Type B pancreatic cell (in vitro differentiated cells): ENCODE data around the gene ZNF681. TPM values are rescaled to one million over a fixed set of nuclear protein-coding genes. Genes with fewer than 3 reads are reported as not detected.

Experiments
- DNase-seq: peaks from one replicate; pipeline ENCODE4 v3.0.0; 2021; ENCODE audit warnings: mixed read lengths; ENCODE audit not compliant: unreplicated experiment; ENCODE audit errors: extremely low spot score
- H3K27ac Mint-ChIP-seq: 2 replicates; pipeline ENCODE4 v1.8.0; 2021; ENCODE audit warnings: mild to moderate bottlenecking, mixed read lengths
- H3K27me3 Mint-ChIP-seq: 2 replicates; pipeline ENCODE4 v1.8.0; 2021; ENCODE audit warnings: mixed read lengths
- H3K36me3 Mint-ChIP-seq: 2 replicates; pipeline ENCODE4 v1.8.0; 2021; ENCODE audit warnings: mixed read lengths
- H3K4me1 Mint-ChIP-seq: one replicate; pipeline ENCODE4 v1.8.0; 2021; ENCODE audit warnings: mixed read lengths; ENCODE audit not compliant: unreplicated experiment
- H3K4me3 Mint-ChIP-seq: 2 replicates; pipeline ENCODE4 v1.8.0; 2021; ENCODE audit warnings: mild to moderate bottlenecking, mixed read lengths
- H3K9me3 Mint-ChIP-seq: 2 replicates; pipeline ENCODE4 v1.8.0; 2021; ENCODE audit warnings: mixed read lengths
- total RNA-seq: library from RNA; stranded (reverse); gene quantifications from 2 replicates; pipeline ENCODE4 v1.2.1, GENCODE V29; 2021; ENCODE audit warnings: low replicate concordance
- TF ChIP-seq, protein P1 (sequence below): fragments of 200-600 bp; sonication (generic); conservative IDR thresholded peaks from 2 replicates; pipeline ENCODE4 v1.5.0; 2021; ENCODE audit warnings: antibody characterized with exemption, mild to moderate bottlenecking

Gene ZNF681
- total RNA-seq, 1 donor from 2014 or later: 8.5 TPM

DNA sequence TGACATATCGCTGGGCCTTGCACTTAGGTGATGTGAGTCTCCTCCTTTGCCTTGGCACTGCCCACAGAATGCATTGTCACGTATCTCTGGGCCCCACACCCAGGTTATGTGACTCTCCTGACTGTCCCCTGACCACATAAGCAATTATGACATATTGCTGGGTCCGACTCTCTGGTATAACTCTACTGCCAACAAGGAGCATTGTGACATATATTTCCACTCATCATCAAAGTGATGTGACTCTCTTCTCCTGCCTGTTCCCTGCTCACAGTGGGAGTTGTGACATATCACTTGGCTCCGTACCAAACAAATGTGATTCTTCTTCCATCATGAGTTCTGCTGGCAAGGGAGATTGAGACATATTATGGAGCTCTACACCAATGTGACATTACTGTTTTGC, 15.4 kb upstream of the ZNF681 start:
- Mint-ChIP-seq H3K4me1 (no peaks in the 10 kb centered on the region), H3K27ac (no peak overlapping the region), H3K36me3 (peaks cover 76% of the 10 kb centered on the region), H3K27me3 (no peaks in the 10 kb centered on the region), H3K9me3 (no peaks in the 10 kb centered on the region), H3K4me3 (no peak overlapping the region)
- TF ChIP-seq, protein P1, sequence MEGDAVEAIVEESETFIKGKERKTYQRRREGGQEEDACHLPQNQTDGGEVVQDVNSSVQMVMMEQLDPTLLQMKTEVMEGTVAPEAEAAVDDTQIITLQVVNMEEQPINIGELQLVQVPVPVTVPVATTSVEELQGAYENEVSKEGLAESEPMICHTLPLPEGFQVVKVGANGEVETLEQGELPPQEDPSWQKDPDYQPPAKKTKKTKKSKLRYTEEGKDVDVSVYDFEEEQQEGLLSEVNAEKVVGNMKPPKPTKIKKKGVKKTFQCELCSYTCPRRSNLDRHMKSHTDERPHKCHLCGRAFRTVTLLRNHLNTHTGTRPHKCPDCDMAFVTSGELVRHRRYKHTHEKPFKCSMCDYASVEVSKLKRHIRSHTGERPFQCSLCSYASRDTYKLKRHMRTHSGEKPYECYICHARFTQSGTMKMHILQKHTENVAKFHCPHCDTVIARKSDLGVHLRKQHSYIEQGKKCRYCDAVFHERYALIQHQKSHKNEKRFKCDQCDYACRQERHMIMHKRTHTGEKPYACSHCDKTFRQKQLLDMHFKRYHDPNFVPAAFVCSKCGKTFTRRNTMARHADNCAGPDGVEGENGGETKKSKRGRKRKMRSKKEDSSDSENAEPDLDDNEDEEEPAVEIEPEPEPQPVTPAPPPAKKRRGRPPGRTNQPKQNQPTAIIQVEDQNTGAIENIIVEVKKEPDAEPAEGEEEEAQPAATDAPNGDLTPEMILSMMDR: no peak
- DNase-seq: no peak

- TF ChIP-seq, protein P1: no peak
- DNase-seq: no peak
- Mint-ChIP-seq H3K4me3 (no peak overlapping the region), H3K4me1 (no peaks in the 10 kb centered on the region), H3K36me3 (peaks cover 70% of the 10 kb centered on the region), H3K27me3 (no peaks in the 10 kb centered on the region), H3K9me3 (no peaks in the 10 kb centered on the region), H3K27ac (peak overlapping the region; percentile 37)
These were observed 14.0 kb upstream of the ZNF681 start for GRCh38 chr19:23772675-23773063.

DNA sequence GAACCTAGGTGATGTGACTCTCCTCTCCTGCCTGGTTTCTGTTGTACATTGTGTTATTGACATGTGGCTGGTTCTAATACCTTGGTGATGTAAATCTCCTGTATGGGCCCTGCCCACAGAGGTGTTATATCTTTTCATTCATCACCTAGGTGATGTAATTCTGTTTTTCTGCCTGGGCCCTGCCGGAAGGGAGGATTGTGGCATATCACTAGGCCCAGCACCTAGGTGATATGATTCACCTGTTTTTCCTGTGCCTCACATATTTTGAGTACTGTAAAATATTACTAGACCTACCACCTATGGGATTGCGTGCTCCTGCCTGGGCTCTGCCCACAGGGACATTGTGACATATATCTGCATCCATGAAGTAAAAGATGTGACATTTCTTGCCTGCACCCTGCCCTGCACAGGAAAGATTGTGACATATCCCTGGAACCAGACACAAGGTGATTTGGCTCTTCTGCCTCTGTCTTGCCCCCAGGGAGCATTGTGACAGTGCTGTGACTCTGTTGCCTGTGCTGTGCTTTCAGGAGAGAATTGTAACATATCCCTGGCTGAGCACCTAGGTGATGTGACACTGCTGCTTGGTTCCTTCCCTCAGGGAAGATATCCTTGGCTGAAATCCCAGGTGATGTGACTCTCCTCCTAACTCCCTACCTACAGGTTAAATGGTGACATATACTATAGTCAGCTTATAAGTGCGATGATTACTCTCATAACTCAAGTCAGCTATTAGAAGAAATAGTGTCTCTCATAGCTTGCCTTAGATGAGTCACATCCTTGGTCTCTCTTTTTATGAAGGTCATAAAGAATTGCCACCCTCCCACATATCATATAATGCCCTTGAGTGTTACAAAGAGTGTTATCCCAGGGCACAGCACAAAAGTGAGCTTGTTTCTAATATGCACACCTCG, 13.3 kb upstream of the ZNF681 start:
- Mint-ChIP-seq H3K9me3 (no peaks in the 10 kb centered on the region), H3K36me3 (peaks cover 67% of the 10 kb centered on the region), H3K4me1 (no peaks in the 10 kb centered on the region), H3K27me3 (no peaks in the 10 kb centered on the region), H3K27ac (peak overlapping the region; percentile 37), H3K4me3 (no peak overlapping the region)
- TF ChIP-seq, protein P1: no peak
- DNase-seq: no peak

- TF ChIP-seq, protein P1: no peak
- Mint-ChIP-seq H3K27me3 (no peaks in the 10 kb centered on the region), H3K36me3 (peaks cover 63% of the 10 kb centered on the region), H3K4me1 (no peaks in the 10 kb centered on the region), H3K9me3 (no peaks in the 10 kb centered on the region), H3K27ac (no peak overlapping the region), H3K4me3 (no peak overlapping the region)
- no peak for DNase-seq
These were observed 12.6 kb upstream of the ZNF681 start for GRCh38 chr19:23771316-23771715.

GRCh38 chr19:23770672-23771250, 12.1 kb upstream of the ZNF681 start:
- Mint-ChIP-seq H3K36me3 (peaks cover 61% of the 10 kb centered on the region), H3K27ac (no peak overlapping the region), H3K9me3 (peaks cover 2% of the 10 kb centered on the region), H3K4me1 (no peaks in the 10 kb centered on the region), H3K4me3 (no peak overlapping the region), H3K27me3 (no peaks in the 10 kb centered on the region)
- DNase-seq: no peak
- TF ChIP-seq, protein P1: no peak
